Fibroblast of lung (primary cell): ENCODE data around the gene CDHR2. TPM values are rescaled to one million over a fixed set of nuclear protein-coding genes. Genes with fewer than 3 reads are reported as not detected.

Experiments used
- DNase-seq, 2 donors: peaks; one replicate each; pipeline versions ENCODE4 v3.0.0 to v3.0.0-alpha.2; 2010; ENCODE audit warnings: low read depth in 2 of 2
- H2AFZ ChIP-seq: 2 replicates; pipeline ENCODE4 v1.5.1; 2012; ENCODE audit warnings: low read length, control low read depth, inconsistent platforms
- H3K27ac ChIP-seq: 2 replicates; pipeline ENCODE4 v1.5.1; 2011; ENCODE audit warnings: low read length, control low read depth; ENCODE audit not compliant: insufficient read depth
- H3K27me3 ChIP-seq: 2 replicates; pipeline ENCODE4 v1.5.1; 2011; ENCODE audit warnings: mild to moderate bottlenecking, low read length; ENCODE audit not compliant: control insufficient read depth, insufficient read depth
- H3K36me3 ChIP-seq: 2 replicates; pipeline ENCODE4 v1.5.1; 2011; ENCODE audit warnings: low read length; ENCODE audit not compliant: control insufficient read depth, insufficient read depth
- H3K4me1 ChIP-seq: 2 replicates; pipeline ENCODE4 v1.5.1; 2011; ENCODE audit warnings: low read length; ENCODE audit not compliant: control insufficient read depth, insufficient read depth; ENCODE audit errors: extremely low read depth
- H3K4me2 ChIP-seq: 2 replicates; pipeline ENCODE4 v1.5.1; 2011; ENCODE audit warnings: low read length, control low read depth; ENCODE audit not compliant: insufficient read depth; ENCODE audit errors: extremely low read depth
- H3K4me3 ChIP-seq, 4 experiments: fragments of 200-600 bp in 1 of 4; sonication (generic) in 1 of 4; replicated peaks in 1 of 4; 2 replicates each; pipeline ENCODE4 v1.5.1; 2011 to 2016; ENCODE audit warnings: low read length in 4 of 4, low read depth in 3 of 4, mild to moderate bottlenecking in 3 of 4, control low read depth in 2 of 4, inconsistent platforms in 1 of 4, mixed read lengths in 1 of 4; ENCODE audit not compliant: insufficient read depth in 1 of 4; ENCODE audit errors: control extremely low read depth in 1 of 4
- H3K79me2 ChIP-seq: 2 replicates; pipeline ENCODE4 v1.5.1; 2012; ENCODE audit warnings: mild to moderate bottlenecking, low read length, inconsistent platforms; ENCODE audit not compliant: control insufficient read depth, insufficient read depth
- H3K9ac ChIP-seq: 2 replicates; pipeline ENCODE4 v1.5.1; 2011; ENCODE audit warnings: mild to moderate bottlenecking, low read length, control low read depth; ENCODE audit not compliant: insufficient read depth
- H3K9me3 ChIP-seq: 2 replicates; pipeline ENCODE4 v1.5.1; 2012; ENCODE audit warnings: low read depth, low read length; ENCODE audit not compliant: control insufficient read depth, insufficient read depth
- H4K20me1 ChIP-seq: 2 replicates; pipeline ENCODE4 v1.5.1; 2011; ENCODE audit warnings: low read length; ENCODE audit not compliant: control insufficient read depth, insufficient read depth; ENCODE audit errors: extremely low read depth
- CTCF ChIP-seq, 2 donors: IDR thresholded peaks in 1 of 2; conservative IDR thresholded peaks in 1 of 2; 1 replicate in 1 of 2; 2 replicates in 1 of 2; pipeline ENCODE4 v1.5.1; 2011 to 2012; ENCODE audit warnings: low read length in 2 of 2, control low read depth in 1 of 2, inconsistent platforms in 1 of 2, low read depth in 1 of 2, mild to moderate bottlenecking in 1 of 2
- EZH2 ChIP-seq: IDR thresholded peaks from 2 replicates; pipeline ENCODE4 v1.5.1; 2012; ENCODE audit warnings: low read length, control low read depth, mild to moderate bottlenecking; ENCODE audit errors: missing control alignments
- polyA plus RNA-seq, 2 donors: library from polyadenylated mRNA; depleted of rRNA in 1 of 2; stranded (reverse) in 1 of 2; unstranded in 1 of 2; fragments of >200 nt; gene quantifications; 2 replicates each; pipeline ENCODE4 v1.2.1, GENCODE V29; 2011 to 2012; ENCODE audit warnings: missing spikeins in 1 of 2
- total RNA-seq: library from RNA; depleted of rRNA; stranded (reverse); fragments of >200 nt; gene quantifications from 2 replicates; pipeline ENCODE4 v1.2.1, GENCODE V29; 2014

CDHR2 gene
- total and polyA plus RNA-seq, 2 donors (not counting 1 experiment from before 2014, with no cell fraction given) = under 0.01 TPM; not detected in 1

GRCh38 chr5:176620333-176620981, 71.3 kb downstream of the CDHR2 start:
- peaks cover 17% of the 10 kb centered on the region for H3K4me1 ChIP-seq
- peaks cover 13% of the 10 kb centered on the region for H3K27me3 ChIP-seq
- peak in 1 of 2 donors; percentile 24 for DNase-seq
- no peaks in the 10 kb centered on the region for H3K79me2 ChIP-seq
- peak overlapping the region; percentile 60 for H3K4me2 ChIP-seq
- no peaks in the 10 kb centered on the region for H3K36me3 ChIP-seq
- no peak overlapping the region for H2AFZ ChIP-seq
- H4K20me1 ChIP-seq = no peaks in the 10 kb centered on the region
- H3K4me3 ChIP-seq = no peak overlapping the region
- no peaks in the 10 kb centered on the region for H3K9me3 ChIP-seq
- TF ChIP-seq EZH2 (no peak), CTCF (conservative IDR thresholded peaks at IDR 0.05 in 1 of 2, IDR thresholded peaks at IDR 0.05 in 1 of 2; ENCODE audit: low read depth in 1 of 2, low read length in 2 of 2) (no peak)
- H3K9ac ChIP-seq = no peak overlapping the region
- no peak overlapping the region for H3K27ac ChIP-seq

- Histone ChIP-seq H3K4me3 (no peak overlapping the region), H3K27ac (no peak overlapping the region), H3K4me2 (no peak overlapping the region), H3K27me3 (peaks cover 13% of the 10 kb centered on the region), H2AFZ (no peak overlapping the region), H3K9me3 (no peaks in the 10 kb centered on the region), H3K9ac (no peak overlapping the region), H3K4me1 (peaks cover 8% of the 10 kb centered on the region), H4K20me1 (no peaks in the 10 kb centered on the region), H3K79me2 (no peaks in the 10 kb centered on the region), H3K36me3 (no peaks in the 10 kb centered on the region)
- peak in 1 of 2 donors; percentile 58 for DNase-seq
- TF ChIP-seq EZH2 (no peak), CTCF (conservative IDR thresholded peaks at IDR 0.05 in 1 of 2, IDR thresholded peaks at IDR 0.05 in 1 of 2; ENCODE audit: low read depth in 1 of 2, low read length in 2 of 2) (no peak)
These were observed 72.5 kb downstream of the CDHR2 start for GRCh38 chr5:176621661-176622079.

GRCh38 chr5:176624142-176624541, 75.0 kb downstream of the CDHR2 start:
- no peak overlapping the region for H3K4me2 ChIP-seq
- peaks cover 13% of the 10 kb centered on the region for H3K27me3 ChIP-seq
- H3K4me1 ChIP-seq = peaks cover 7% of the 10 kb centered on the region
- no peak overlapping the region for H3K4me3 ChIP-seq
- no peak for DNase-seq
- no peak overlapping the region for H3K27ac ChIP-seq
- H3K36me3 ChIP-seq = no peaks in the 10 kb centered on the region
- H3K79me2 ChIP-seq = no peaks in the 10 kb centered on the region
- no peaks in the 10 kb centered on the region for H4K20me1 ChIP-seq
- TF ChIP-seq EZH2 (no peak), CTCF (conservative IDR thresholded peaks at IDR 0.05 in 1 of 2, IDR thresholded peaks at IDR 0.05 in 1 of 2; ENCODE audit: low read depth in 1 of 2, low read length in 2 of 2) (no peak)
- no peaks in the 10 kb centered on the region for H3K9me3 ChIP-seq
- no peak overlapping the region for H3K9ac ChIP-seq
- no peak overlapping the region for H2AFZ ChIP-seq
